Uterus (tissue), 4 donors: ENCODE results near the gene BPIFA1. TPM values are rescaled to one million over a fixed set of nuclear protein-coding genes. Genes with fewer than 3 reads are reported as not detected.

Experiments
- DNase-seq, 2 donors: peaks; one replicate each; pipeline ENCODE4 v3.0.0-alpha.2; 2019 to 2020
- H3K27ac ChIP-seq, 2 donors: fragments of 200-600 bp; sonication (generic); 1 replicate in 1 of 2; 2 replicates in 1 of 2; pipeline ENCODE4 v1.5.1; 2016 to 2018
- H3K27me3 ChIP-seq, 2 donors: fragments of 200-600 bp; sonication (generic); one replicate each; pipeline ENCODE4 v1.5.1; 2018 to 2019; ENCODE audit warnings: control low read depth in 1 of 2
- H3K36me3 ChIP-seq, 2 donors: fragments of 200-600 bp; sonication (generic); one replicate each; pipeline ENCODE4 v1.5.1; 2019; ENCODE audit warnings: control low read depth in 1 of 2
- H3K4me1 ChIP-seq, 2 donors: fragments of 200-600 bp; sonication (generic); one replicate each; pipeline ENCODE4 v1.5.1; 2018 to 2019; ENCODE audit warnings: control low read depth in 1 of 2
- H3K4me3 ChIP-seq, 2 donors: fragments of 200-600 bp; sonication (generic); 1 replicate in 1 of 2; 2 replicates in 1 of 2; pipeline ENCODE4 v1.5.1; 2018 to 2019; ENCODE audit warnings: mild to moderate bottlenecking in 1 of 2
- H3K9me3 ChIP-seq, 2 donors: fragments of 200-600 bp; sonication (generic); one replicate each; pipeline ENCODE4 v1.5.1; 2019; ENCODE audit warnings: control low read depth in 1 of 2
- POLR2A ChIP-seq, 2 donors: fragments of 450-650 bp; IDR thresholded peaks; one replicate each; pipeline ENCODE4 v1.6.1; 2016; ENCODE audit warnings: antibody characterized with exemption in 2 of 2, mild to moderate bottlenecking in 1 of 2, moderate library complexity in 1 of 2
- intact Hi-C: fragments of 100-400 bp; cut with DNase I; formaldehyde crosslinking; loops from one replicate; pipeline ENCODE4 v1.15.1; 2023; ENCODE audit warnings: low total_unique reads
- total RNA-seq, 4 donors: library from RNA; depleted of rRNA in 3 of 4; stranded (reverse); fragments of >200 nt in 3 of 4; gene quantifications; one replicate each; pipeline versions ENCODE4 v1.1.0 to v1.2.4, GENCODE V29; 2014 to 2023
- TF ChIP-seq, protein P1 (sequence below), 4 experiments: fragments of 200-600 bp in 2 of 4; fragments of 450-650 bp in 2 of 4; sonication (generic) in 2 of 4; IDR thresholded peaks; one replicate each; pipeline ENCODE4 v1.5.1; 2016 to 2019; ENCODE audit warnings: antibody characterized with exemption in 4 of 4, mild to moderate bottlenecking in 2 of 4, moderate library complexity in 1 of 4
- donor health status: DM: yes; HTN: yes; CAD: no.

Gene BPIFA1
- total RNA-seq, 4 donors from 2014 or later, result not detected

DNA sequence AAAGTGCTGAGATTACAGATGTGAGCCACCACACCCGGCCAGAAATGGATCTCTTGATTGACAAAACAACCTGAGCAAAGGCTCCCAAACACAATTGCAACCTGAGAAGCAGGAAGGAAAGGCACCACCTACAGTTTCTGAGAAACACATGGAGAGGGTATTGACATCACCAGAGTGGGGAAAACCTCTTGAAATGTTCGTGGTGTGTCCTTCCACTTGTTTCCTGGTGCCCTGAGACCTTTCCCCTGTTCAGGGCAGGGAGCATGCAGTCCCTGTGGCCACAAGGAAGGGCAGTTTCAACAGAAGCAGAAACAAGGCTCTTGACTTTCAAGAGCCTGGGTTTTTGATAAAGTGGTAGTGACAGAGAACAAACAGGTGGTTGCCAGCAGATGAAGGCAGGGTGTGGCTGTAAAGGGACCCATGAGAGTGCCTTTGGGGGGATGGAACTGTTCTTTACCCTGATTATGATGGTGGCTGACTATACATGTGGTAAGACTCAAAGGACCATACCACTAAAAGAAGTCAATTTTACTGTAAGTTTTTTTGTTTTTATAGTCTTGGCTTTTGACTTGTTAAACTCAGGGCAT is 3.2 kb upstream of the BPIFA1 start:
- H3K9me3 ChIP-seq, result no peaks in the 10 kb centered on the region
- no peak for TF ChIP-seq POLR2A (IDR thresholded peaks at IDR 0.05)
- TF ChIP-seq, protein P1, sequence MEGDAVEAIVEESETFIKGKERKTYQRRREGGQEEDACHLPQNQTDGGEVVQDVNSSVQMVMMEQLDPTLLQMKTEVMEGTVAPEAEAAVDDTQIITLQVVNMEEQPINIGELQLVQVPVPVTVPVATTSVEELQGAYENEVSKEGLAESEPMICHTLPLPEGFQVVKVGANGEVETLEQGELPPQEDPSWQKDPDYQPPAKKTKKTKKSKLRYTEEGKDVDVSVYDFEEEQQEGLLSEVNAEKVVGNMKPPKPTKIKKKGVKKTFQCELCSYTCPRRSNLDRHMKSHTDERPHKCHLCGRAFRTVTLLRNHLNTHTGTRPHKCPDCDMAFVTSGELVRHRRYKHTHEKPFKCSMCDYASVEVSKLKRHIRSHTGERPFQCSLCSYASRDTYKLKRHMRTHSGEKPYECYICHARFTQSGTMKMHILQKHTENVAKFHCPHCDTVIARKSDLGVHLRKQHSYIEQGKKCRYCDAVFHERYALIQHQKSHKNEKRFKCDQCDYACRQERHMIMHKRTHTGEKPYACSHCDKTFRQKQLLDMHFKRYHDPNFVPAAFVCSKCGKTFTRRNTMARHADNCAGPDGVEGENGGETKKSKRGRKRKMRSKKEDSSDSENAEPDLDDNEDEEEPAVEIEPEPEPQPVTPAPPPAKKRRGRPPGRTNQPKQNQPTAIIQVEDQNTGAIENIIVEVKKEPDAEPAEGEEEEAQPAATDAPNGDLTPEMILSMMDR (IDR thresholded peaks at IDR 0.05), result no peak
- no peak overlapping the region for H3K27ac ChIP-seq
- intact Hi-C loops, result no loop called here
- no peak overlapping the region for H3K4me3 ChIP-seq
- H3K4me1 ChIP-seq, result no peaks in the 10 kb centered on the region
- no peaks in the 10 kb centered on the region for H3K27me3 ChIP-seq
- no peaks in the 10 kb centered on the region for H3K36me3 ChIP-seq
- DNase-seq, result no peak

DNA sequence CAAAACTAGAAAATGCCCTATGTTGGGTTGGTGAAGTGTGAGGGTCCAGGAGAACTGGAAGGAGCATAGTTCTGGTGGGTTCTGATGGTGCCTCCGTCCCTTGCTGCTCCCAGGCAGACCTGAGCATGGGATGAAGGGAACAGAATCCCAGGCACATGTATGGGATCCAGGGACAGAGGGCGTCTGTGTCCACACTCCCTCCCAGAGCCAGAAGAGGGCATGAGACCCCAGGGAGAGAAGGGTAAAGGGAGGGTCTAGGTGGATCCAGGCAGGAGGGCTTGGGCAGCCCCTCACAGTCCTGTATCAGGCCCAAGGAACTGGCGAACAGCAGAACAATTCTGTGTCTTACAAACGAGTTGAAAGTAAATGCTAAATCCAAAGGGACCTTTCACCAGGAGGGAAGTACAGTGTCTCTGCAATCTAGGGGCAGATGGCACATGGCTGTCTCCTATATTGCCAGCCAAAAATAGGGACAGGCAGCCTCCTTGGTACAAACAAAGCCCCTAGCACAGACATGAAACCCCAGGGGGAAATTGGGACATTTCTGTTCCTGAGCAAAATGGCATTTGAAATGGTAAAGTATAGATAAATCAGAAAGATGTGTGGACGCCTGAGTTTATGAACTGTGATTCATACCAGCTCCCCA is 2.5 kb upstream of the BPIFA1 start:
- TF ChIP-seq POLR2A (IDR thresholded peaks at IDR 0.05), result no peak
- TF ChIP-seq, protein P1 (IDR thresholded peaks at IDR 0.05), result no peak
- H3K9me3 ChIP-seq, result no peaks in the 10 kb centered on the region
- no peak overlapping the region for H3K4me3 ChIP-seq
- no peaks in the 10 kb centered on the region for H3K36me3 ChIP-seq
- no peaks in the 10 kb centered on the region for H3K4me1 ChIP-seq
- intact Hi-C loops, result no loop called here
- no peaks in the 10 kb centered on the region for H3K27me3 ChIP-seq
- H3K27ac ChIP-seq, result no peak overlapping the region
- DNase-seq, result no peak

DNA sequence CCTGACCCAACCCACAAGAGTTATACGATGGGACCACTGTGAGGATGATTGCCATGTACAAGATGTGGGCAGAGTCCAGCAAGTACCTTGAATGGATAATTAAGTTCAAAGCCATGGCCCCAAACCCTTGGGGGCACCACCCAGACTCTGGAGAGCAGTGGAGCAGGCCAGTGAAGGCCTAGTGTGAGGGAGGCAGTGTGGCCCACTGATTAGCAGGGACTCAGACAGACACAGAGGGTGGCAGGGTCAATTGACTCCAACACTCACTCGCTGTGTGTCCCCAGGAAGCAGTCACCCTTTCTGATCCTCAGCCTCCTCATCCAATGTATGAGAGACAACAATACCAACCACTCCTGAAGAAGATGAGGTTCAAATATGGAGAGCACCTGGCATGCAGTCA is 1.7 kb upstream of the BPIFA1 start:
- DNase-seq, result no peak
- intact Hi-C loops, result no loop called here
- Histone ChIP-seq H3K4me3 (no peak overlapping the region), H3K27me3 (no peaks in the 10 kb centered on the region), H3K4me1 (no peaks in the 10 kb centered on the region), H3K36me3 (no peaks in the 10 kb centered on the region), H3K9me3 (no peaks in the 10 kb centered on the region), H3K27ac (no peak overlapping the region)
- no peak for TF ChIP-seq POLR2A (IDR thresholded peaks at IDR 0.05)
- TF ChIP-seq, protein P1 (IDR thresholded peaks at IDR 0.05), result no peak

DNA sequence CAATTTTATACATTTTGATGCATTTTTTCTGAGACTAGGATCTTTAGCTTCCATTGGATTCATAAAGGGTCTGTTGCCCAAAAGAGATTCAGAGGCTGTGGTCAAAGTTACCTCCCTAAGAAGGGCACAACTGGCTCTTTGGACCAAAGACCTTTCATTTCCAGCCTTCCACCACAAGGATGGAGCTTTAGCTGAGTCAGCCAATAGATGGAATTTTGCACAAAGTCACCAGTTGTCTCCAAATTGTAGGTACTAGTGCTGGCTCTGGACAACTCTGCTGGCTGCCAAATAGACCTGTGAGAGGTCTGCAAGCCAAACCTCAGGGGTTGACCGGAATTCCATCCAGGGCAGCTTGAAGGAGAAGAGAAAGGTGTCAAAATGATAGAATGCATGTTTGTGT is 555 bp downstream of the BPIFA1 start:
- no peak overlapping the region for H3K27ac ChIP-seq
- intact Hi-C loops, result no loop called here
- H3K27me3 ChIP-seq, result no peaks in the 10 kb centered on the region
- no peak for DNase-seq
- H3K4me3 ChIP-seq, result no peak overlapping the region
- no peaks in the 10 kb centered on the region for H3K9me3 ChIP-seq
- no peaks in the 10 kb centered on the region for H3K36me3 ChIP-seq
- no peak for TF ChIP-seq POLR2A (IDR thresholded peaks at IDR 0.05)
- TF ChIP-seq, protein P1 (IDR thresholded peaks at IDR 0.05), result no peak
- no peaks in the 10 kb centered on the region for H3K4me1 ChIP-seq

DNA sequence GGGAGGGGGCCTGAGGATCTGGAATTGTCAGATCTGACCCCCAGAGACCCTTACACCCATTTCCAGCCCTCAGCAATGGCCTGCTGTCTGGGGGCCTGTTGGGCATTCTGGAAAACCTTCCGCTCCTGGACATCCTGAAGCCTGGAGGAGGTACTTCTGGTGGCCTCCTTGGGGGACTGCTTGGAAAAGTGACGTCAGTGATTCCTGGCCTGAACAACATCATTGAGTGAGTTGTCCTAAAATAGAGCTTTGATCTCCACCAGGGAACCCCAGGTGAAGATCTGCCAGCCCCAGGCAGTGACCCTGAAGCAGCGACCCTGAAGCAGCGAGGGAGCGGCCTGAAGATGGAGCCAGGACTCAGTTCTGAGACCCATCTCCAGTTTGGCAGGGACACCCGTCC is 2.2 kb downstream of the BPIFA1 start:
- DNase-seq, result no peak
- Histone ChIP-seq H3K27me3 (no peaks in the 10 kb centered on the region), H3K27ac (no peak overlapping the region), H3K4me3 (no peak overlapping the region), H3K36me3 (no peaks in the 10 kb centered on the region), H3K4me1 (no peaks in the 10 kb centered on the region), H3K9me3 (no peaks in the 10 kb centered on the region)
- TF ChIP-seq, protein P1 (IDR thresholded peaks at IDR 0.05), result no peak
- no peak for TF ChIP-seq POLR2A (IDR thresholded peaks at IDR 0.05)
- intact Hi-C loops, result no loop called here
